Suprapubic skin (tissue), 4 donors: ENCODE results near the gene TMOD4. TPM values are rescaled to one million over a fixed set of nuclear protein-coding genes. Genes with fewer than 3 reads are reported as not detected.
A peak's percentile ranks its signal among the peaks of the same experiment; 100 is the strongest.
"Not testable (repeated sequence)": the region's sequence is repeated elsewhere in the genome, so short reads cannot be mapped to it uniquely, and the experiment has no call there.

Experiments used
- DNase-seq, 2 donors: peaks; one replicate each; pipeline ENCODE4 v3.0.0-alpha.2; 2019; ENCODE audit warnings: low spot score in 2 of 2
- H3K27ac ChIP-seq: fragments of 200-600 bp; sonication (generic); one replicate; pipeline ENCODE4 v1.5.1; 2019
- H3K27me3 ChIP-seq: fragments of 200-600 bp; sonication (generic); one replicate; pipeline ENCODE4 v1.5.1; 2019
- H3K36me3 ChIP-seq: fragments of 200-600 bp; sonication (generic); one replicate; pipeline ENCODE4 v1.5.1; 2019
- H3K4me1 ChIP-seq: fragments of 200-600 bp; sonication (generic); one replicate; pipeline ENCODE4 v1.5.1; 2019
- H3K4me3 ChIP-seq: fragments of 200-600 bp; sonication (generic); one replicate; pipeline ENCODE4 v1.5.1; 2019; ENCODE audit warnings: mild to moderate bottlenecking
- H3K9me3 ChIP-seq: fragments of 200-600 bp; sonication (generic); one replicate; pipeline ENCODE4 v1.5.1; 2019
- CTCF ChIP-seq, 2 donors: fragments of 200-600 bp in 1 of 2; fragments of 450-650 bp in 1 of 2; sonication (generic) in 1 of 2; IDR thresholded peaks; one replicate each; pipeline ENCODE4 v1.5.1; 2016 to 2019; ENCODE audit warnings: antibody characterized with exemption in 2 of 2, mild to moderate bottlenecking in 1 of 2, moderate library complexity in 1 of 2
- EP300 ChIP-seq: sonication (generic); formaldehyde crosslinking; IDR thresholded peaks from one replicate; pipeline ENCODE4 v1.6.1; 2017; ENCODE audit warnings: antibody characterized with exemption
- POLR2A ChIP-seq, 2 donors: fragments of 450-650 bp; IDR thresholded peaks; one replicate each; pipeline ENCODE4 v1.6.1; 2017; ENCODE audit warnings: antibody characterized with exemption in 2 of 2, mild to moderate bottlenecking in 2 of 2, moderate library complexity in 2 of 2
- POLR2AphosphoS5 ChIP-seq, 3 donors: sonication (generic); formaldehyde crosslinking; IDR thresholded peaks; one replicate each; pipeline ENCODE4 v1.6.1; 2017; ENCODE audit warnings: antibody characterized with exemption in 3 of 3
- WGBS: methylation state at CpG from one replicate; pipeline ENCODE4 v1.1.5; 2018; 5-methylcytosine and 5-hydroxymethylcytosine counted together
- total RNA-seq, 4 donors: library from RNA; depleted of rRNA; stranded (reverse); fragments of >200 nt; gene quantifications; one replicate each; pipeline ENCODE4 v1.1.0, GENCODE V29; 2016

Gene TMOD4
- total RNA-seq, 4 donors from 2014 or later, result not detected

DNA sequence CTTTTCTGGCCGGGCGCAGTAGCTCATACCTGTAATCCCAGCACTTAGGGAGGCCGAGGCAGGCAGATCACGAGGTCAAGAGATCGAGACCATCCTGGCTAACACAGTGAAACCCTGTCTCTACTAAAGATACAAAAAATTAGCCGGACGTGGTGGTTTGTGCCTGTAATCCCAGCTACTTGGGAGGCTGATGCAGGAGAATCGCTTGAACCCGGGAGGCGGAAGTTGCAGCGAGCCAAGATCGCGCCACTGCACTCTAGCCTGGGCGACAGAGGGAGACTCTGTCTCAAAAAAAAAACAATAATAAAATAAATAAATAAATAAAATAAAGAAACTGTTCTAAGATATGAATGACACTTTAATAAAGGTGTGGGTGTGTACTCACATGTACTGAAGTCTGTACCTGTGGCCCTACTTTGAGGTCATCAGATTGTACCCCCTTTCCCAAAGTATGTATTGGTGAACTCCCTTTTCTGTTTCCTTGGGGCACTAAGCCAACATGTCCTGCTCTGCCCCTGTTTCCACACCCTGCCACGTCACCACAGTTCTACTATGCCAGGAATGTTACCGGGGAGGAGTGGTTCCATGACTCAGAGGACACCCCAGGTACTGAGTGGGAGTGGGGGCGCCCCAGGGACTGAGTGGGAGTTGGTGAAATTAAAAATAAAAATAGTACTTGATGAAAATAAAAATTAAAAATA lies 19.3 kb upstream of the TMOD4 start:
- DNase-seq, result peak; percentile 92
- Histone ChIP-seq H3K4me3 (peak overlapping the region; percentile 35), H3K4me1 (peaks cover 41% of the 10 kb centered on the region), H3K27ac (peak overlapping the region; percentile 81)
- TF ChIP-seq POLR2AphosphoS5 (IDR thresholded peaks at IDR 0.05), result peak; percentile 41 to 91 (median 75)
- H3K9me3 ChIP-seq, H3K36me3 ChIP-seq, H3K27me3 ChIP-seq: not testable (repeated sequence)
- WGBS, result 55% methylated on average over 17 of the region's 17 CpGs

- peaks cover 40% of the 10 kb centered on the region for H3K4me1 ChIP-seq
- WGBS, result 83% methylated on average over 1 of the region's 1 CpG
- no peaks in the 10 kb centered on the region for H3K9me3 ChIP-seq
- H3K27ac ChIP-seq, result peak overlapping the region; percentile 81
- no peaks in the 10 kb centered on the region for H3K27me3 ChIP-seq
- no peak for DNase-seq
- TF ChIP-seq EP300 (no peak), POLR2AphosphoS5 (IDR thresholded peaks at IDR 0.05) (no peak), POLR2A (IDR thresholded peaks at IDR 0.05) (no peak), CTCF (IDR thresholded peaks at IDR 0.05) (no peak)
- H3K36me3 ChIP-seq, result no peaks in the 10 kb centered on the region
- no peak overlapping the region for H3K4me3 ChIP-seq
Measured at GRCh38 chr1:151193856-151194255, 18.1 kb upstream of the TMOD4 start.

GRCh38 chr1:151193304-151193703 lies 17.5 kb upstream of the TMOD4 start:
- H3K4me1 ChIP-seq, result peaks cover 45% of the 10 kb centered on the region

DNA sequence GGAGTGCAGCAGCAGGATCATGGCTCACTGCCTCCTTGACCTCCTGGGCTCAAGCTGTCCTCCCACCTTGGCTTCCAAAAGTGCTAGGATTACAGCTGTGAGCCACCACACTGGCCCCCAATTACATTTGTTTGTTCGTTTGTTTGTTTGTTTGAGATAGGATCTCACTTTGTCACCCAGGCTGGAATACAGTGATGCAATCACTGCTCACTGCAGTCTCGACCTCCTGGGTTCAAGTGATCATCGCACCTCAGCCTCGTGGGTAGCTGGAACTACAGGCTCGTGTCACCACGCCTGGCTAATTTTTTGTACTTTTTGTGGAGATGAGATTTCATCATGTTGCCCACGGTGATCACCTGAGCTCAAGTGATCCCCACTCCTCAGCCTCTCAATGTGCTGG lies 16.3 kb upstream of the TMOD4 start:
- Histone ChIP-seq H3K9me3 (no peaks in the 10 kb centered on the region), H3K36me3 (no peaks in the 10 kb centered on the region), H3K4me1 (peaks cover 42% of the 10 kb centered on the region), H3K4me3 (no peak overlapping the region), H3K27ac (no peak overlapping the region), H3K27me3 (no peaks in the 10 kb centered on the region)
- TF ChIP-seq POLR2A (IDR thresholded peaks at IDR 0.05) (no peak), CTCF (IDR thresholded peaks at IDR 0.05) (no peak), EP300 (no peak), POLR2AphosphoS5 (IDR thresholded peaks at IDR 0.05) (no peak)
- DNase-seq, result peak in 1 of 2 donors; percentile 18
- WGBS, result 85% methylated on average over 7 of the region's 7 CpGs

More at GRCh38 chr1:151193304-151193703, 17.5 kb upstream of the TMOD4 start:
- Histone ChIP-seq H3K27ac (no peak overlapping the region), H3K36me3 (no peaks in the 10 kb centered on the region), H3K9me3 (no peaks in the 10 kb centered on the region), H3K4me3 (no peak overlapping the region), H3K27me3 (no peaks in the 10 kb centered on the region)
- no peak for DNase-seq
- WGBS, result 62% methylated on average over 6 of the region's 6 CpGs
- TF ChIP-seq EP300 (no peak), POLR2A (IDR thresholded peaks at IDR 0.05) (no peak), POLR2AphosphoS5 (IDR thresholded peaks at IDR 0.05) (no peak), CTCF (IDR thresholded peaks at IDR 0.05) (no peak)

DNA sequence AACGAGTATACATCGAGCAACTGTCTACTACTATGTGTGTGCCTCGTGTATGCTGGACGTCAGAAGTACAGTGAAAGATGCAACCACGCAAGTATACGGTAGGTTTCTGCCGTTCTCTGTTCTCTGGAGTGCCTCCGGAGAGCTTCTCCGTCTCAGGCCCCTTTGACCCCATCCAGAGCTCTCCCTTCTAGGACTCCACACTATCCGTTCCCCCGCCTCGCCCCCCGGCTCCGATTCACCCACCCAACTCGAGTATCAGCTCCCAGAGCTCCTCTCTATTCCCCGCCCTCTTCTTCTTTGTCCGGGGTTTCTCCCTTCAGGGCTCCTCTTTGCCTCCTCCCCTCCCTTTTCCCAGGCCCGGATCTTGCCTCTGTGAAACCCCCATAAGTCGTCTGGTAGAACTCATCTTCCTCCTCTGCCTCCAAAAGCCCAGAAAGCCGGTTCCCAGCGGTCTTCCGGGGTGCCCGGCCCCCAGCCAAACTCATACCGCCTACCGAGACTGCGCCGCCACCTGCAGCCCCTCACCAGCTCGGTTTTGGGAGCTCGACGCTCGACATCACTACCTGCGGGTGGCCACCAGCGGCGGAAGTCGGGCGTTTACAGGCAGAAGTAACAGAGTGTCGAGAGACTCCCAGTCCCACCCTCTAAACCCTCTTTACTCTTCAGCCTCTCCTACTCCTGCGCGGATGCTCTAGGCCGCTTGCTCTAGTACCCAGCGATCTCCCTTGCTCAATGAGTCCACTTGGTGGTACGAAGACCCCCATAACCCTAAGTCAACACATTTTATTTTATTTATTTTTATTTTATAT lies 14.1 kb upstream of the TMOD4 start, which contains the start of gene VPS72:
Gene VPS72, minus strand, starts transcription at position 561 of the 809 bp plus-strand sequence. Its CDS starts 76 bp downstream, at position 485.
- peak; percentile 91 to 92 for DNase-seq
- Histone ChIP-seq H3K4me3 (peak within 1 kb of the TSS; percentile 81), H3K27ac (peak within 1 kb of the TSS; percentile 88), H3K36me3 (peaks cover 12% of the 10 kb centered on the region), H3K9me3 (no peaks in the 10 kb centered on the region), H3K4me1 (peaks cover 30% of the 10 kb centered on the region), H3K27me3 (no peaks in the 10 kb centered on the region)
- TF ChIP-seq POLR2A (IDR thresholded peaks at IDR 0.05), result no peak
- peak in 2 of 3 donors; percentile 18 to 56 for TF ChIP-seq POLR2AphosphoS5 (IDR thresholded peaks at IDR 0.05)
- under 1% methylated on average over 42 of the region's 42 CpGs for WGBS

DNA sequence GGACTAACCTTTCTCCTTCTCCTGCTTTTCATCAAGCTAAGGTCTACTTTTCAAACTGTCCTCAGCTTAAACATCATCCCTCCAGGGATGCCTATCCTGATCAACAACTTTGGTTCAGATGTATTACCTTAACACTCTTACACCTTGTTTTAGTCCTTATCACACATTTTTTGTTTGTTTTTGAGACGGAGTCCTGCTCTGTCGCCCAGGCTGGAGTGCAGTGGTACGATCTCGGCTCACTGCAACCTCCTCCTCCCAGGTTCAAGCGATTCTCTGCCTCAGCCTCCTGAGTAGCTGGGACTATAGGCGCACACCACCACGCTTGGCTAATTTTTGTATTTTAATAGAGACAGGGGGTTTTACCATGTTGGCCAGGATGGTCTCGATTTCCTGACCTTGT lies 12.9 kb upstream of the TMOD4 start:
- Histone ChIP-seq H3K4me3 (peak overlapping the region; percentile 81), H3K4me1 (peaks cover 24% of the 10 kb centered on the region), H3K36me3 (peaks cover 24% of the 10 kb centered on the region)
- 81% methylated on average over 8 of the region's 8 CpGs for WGBS
- DNase-seq, H3K27ac ChIP-seq, H3K9me3 ChIP-seq, H3K27me3 ChIP-seq: not testable (repeated sequence)
